Activated CD4-positive, alpha-beta T cell treated with anti-CD3 and anti-CD28 coated beads, Interleukin-2, amount 50 U/mL, for 24 hours (primary cell): Measurements from ENCODE around the gene SLC2A14.
"Not testable (repeated sequence)": the region's sequence is repeated elsewhere in the genome, so short reads cannot be mapped to it uniquely, and the experiment has no call there.

Experiments used
- DNase-seq, 2 donors: peaks; one replicate each; pipeline ENCODE4 v3.0.0-alpha.2; 2020; ENCODE audit warnings: low read depth in 1 of 2, low spot score in 1 of 2

Gene SLC2A14

DNA sequence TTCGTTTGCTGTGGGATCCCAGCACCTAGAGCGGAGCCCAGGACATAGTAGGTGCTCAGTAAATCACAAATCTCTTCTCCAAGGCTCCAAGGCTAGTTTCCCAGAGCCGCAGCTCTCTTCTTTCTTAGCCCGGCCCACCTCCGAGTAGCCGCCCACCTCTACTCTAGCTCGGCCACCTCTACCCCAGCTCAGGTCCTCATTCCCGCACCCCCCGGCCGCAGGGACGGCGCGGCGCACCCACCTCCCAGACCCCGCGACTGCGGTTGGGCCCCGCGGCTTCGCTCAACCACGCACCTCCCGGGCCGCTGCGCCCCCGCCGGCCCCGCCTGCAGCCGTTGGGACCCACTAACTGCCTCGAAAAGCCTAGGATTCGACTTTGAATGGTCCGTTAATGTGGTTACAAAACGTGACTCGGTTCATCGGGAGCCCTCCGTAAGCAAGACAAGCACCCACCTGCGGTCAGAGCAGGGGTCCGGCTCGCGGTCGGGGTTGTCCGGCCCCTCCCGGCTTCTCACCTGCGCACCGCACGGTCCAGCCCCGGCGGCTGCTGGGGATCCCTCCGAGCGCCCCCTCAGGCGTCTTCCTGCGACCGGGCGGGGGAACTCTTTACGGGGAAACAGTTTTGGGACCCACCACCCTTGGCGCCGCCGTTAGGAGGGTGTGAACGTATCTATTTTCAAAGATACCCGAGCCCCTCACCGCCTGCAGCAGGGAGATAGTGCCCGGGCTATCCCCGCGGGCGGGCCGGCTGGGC lies at the start of gene SLC2A14:
Gene SLC2A14, minus strand, starts transcription at position 350 of the 754 bp plus-strand sequence. CDS start 3,035 bp downstream, outside the sequence.
- DNase-seq = no peak

DNA sequence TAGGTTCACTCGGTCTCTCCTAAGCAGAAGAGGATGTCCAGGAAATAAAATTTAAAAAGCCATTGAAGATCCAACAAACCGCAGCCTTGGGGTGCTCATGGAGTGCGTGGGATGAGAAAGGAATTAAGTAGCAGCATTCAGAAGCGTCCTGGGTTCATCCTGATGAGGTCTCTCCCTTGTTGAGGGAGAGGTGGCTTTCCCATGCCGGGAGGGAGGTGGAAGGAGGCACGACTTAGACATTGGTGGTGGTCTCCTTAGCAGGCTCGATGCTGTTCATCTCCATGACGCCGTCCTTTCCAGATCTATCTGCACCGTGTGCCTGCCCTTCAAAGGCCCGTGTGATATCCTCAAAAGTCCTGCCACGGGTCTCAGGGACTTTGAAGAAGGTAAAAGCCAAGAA lies 48.5 kb upstream of the SLC2A14 start:
- not testable (repeated sequence) for DNase-seq

DNA sequence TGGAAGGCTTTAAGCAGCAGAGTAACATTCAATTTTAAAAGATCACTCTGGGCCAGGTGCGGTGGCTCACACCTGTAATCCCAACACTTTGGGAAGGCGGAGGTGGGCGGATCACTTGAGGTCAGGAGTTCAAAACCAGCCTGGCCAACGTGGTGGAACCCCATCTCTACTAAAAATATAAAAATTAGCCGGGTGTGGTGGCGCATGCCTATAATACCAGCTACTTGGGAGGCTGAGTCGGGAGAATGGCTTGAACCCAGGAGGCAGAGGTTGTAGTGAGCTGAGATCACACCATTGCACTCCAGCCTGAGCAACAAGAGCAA lies 45.5 kb upstream of the SLC2A14 start:
- not testable (repeated sequence) for DNase-seq

DNA sequence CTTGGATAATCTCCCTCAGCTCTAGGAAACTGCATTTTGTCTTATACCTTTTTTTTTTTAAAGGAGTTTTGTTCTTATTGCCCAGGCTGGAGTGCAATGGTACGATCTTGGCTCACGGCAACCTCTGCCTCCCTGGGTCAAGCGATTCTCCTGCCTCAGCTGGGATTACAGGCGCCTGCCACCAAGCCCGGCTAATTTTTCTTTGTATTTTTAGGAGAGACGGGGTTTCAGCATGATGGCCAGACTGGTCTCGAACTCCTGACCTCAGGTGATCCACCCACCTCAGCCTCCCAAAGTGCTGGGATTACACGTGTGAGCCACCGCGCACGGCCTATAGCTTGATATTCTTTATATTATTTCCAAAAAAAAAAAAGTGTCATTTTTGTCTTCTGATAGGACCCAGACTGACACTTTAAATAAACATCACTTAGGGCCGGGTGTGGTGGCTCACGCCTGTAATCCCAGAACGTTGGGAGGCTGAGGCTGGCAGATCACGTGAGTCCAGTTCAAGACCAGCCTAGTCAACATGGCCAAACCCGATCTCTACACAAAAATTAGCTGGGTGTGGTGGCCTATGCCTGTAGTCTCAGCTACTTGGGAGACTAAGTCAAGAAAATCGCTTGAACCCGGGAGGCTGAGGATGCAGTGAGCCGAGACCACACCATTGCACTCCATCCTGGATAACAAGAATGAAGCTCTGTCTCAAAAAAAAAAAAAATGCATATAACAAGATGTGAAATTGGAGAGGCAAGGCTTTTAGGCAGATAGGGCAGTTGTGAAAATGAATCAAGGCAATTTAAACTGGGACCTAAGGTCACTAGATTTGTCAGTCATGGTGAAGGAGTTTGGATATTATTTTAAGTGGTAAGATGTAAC lies 44.9 kb upstream of the SLC2A14 start:
- no peak for DNase-seq

DNA sequence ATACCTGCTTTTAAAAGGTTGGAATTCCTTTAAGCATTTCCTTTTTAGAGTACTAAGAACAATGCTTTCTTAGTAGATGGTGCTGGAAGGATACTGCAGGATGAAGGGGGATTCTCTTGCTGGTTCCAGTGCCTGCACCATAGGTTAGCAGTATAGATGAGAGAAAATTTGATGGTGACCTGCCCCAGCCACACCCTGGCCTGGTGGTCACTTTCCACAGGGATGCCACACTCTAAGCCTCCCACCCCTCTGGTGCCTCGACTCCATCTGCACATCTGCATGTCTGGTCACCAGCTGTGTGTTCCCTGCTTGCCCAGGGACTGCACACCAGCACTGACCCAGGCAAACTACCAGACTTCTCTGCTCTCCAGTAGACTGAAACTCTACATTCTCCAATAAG lies 44.2 kb upstream of the SLC2A14 start:
- no peak for DNase-seq

GRCh38 chr12:7915661-7916403 lies 43.1 kb upstream of the SLC2A14 start:
- no peak for DNase-seq

DNA sequence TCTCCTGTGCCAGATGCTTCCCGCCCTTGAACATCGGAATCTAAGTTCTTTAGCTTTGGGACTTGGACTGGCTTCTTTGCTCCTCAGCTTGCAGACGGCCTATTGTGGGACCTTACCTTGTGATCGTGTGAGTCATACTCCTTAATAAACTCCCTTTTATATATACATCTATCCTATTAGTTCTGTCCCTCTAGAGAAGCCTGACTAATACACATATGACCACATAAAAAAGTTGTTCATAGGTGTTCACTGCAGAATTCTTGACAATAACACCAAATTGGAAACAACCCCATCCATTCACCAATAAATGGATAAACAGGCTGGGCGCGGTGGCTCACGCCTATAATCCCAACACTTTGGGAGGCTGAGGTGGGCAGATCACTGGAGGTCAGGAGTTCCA lies 37.4 kb upstream of the SLC2A14 start:
- not testable (repeated sequence) for DNase-seq

DNA sequence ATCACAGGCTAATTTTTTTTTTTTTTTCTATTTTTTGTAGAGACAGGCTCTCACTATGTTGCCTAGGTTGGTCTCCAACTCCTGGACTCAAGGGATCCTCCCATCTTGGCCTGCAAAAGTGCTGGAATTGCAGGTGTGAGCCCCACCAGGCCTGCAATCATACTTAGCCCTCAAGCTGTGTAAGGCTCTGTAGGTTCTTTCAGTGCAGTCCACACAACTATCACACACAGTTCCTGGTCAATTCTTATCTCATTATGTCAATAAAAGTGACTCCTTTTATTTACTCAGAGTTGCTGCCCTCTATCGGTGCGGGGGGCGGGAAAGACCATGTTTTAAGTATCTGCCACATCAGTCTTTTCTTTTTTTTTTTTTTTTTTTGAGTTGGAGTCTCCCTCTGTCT lies 34.3 kb upstream of the SLC2A14 start:
- DNase-seq = no peak

GRCh38 chr12:7906303-7906702 lies 33.6 kb upstream of the SLC2A14 start:
- not testable (repeated sequence) for DNase-seq

DNA sequence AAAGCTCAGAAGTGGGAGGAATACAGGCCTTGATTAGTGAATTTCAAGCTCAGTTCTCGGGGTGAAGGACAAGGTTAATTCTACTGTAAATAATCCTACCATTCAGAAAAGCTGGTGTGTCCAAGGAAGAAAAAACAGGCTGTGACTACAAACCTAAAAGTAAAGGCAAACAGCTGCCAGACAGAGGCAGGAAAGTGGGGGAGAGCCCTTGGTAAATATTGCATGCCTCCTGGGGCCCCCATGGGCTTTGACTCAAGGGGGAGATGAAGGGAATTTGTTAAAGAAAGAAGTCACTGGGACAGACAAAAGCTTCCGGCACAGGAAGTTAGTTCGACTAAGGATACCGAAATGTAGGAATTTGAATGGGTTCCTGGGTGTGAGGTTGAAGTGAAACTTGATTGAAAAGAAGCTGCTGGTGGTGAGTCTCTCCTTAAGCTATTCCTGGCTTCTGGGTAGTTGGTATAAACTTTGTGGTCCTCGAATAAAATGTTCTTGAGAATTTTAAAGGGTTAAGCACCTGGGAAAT lies 32.9 kb upstream of the SLC2A14 start:
- not testable (repeated sequence) for DNase-seq

DNA sequence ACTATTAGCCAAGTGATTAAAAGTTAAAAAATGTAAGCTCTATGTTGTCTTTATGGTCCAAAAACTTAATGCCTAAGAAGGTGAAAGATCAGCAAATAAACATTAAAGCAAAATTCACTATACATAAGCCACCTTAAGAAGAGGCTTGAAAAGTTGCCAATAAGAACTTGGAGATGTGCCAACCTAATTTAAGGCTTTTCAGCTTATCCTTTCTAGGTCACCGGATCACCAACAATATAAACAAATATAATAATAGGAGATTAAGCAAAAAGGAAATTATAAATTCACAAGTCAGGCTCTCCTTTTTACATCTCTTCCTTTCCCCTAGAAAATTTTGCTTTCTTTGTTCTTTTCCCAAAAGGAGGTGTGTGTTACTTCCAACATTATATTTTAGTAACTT lies 32.4 kb upstream of the SLC2A14 start:
- no peak for DNase-seq

- DNase-seq = not testable (repeated sequence)
These were observed 29.7 kb upstream of the SLC2A14 start for GRCh38 chr12:7902416-7902815.

GRCh38 chr12:7899755-7900154 lies 27.0 kb upstream of the SLC2A14 start:
- DNase-seq = no peak

GRCh38 chr12:7896726-7897125 lies 24.0 kb upstream of the SLC2A14 start:
- not testable (repeated sequence) for DNase-seq

GRCh38 chr12:7892186-7892980 lies 19.7 kb upstream of the SLC2A14 start:
- DNase-seq = no peak

DNA sequence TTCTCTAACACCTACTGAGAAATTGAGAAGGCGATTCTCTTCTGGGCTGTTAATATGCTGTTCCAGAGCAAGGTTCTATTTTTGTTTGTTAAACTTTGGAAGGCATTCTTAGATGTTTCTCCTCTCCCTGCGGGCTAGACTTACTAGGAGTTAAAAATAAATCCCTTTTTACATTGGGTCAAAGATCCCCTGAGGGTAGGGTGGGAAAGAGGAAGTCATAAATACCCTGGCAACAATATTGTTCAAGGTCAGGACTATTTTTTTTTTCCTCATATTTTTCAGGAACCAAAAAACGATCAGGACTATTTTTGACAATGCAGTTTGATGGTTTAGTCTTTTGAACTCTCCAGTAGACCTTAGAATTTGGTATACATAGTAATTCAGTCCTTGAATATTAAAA lies 12.0 kb upstream of the SLC2A14 start:
- no peak for DNase-seq

- not testable (repeated sequence) for DNase-seq
These were observed 9.0 kb upstream of the SLC2A14 start for GRCh38 chr12:7881736-7882120.

DNA sequence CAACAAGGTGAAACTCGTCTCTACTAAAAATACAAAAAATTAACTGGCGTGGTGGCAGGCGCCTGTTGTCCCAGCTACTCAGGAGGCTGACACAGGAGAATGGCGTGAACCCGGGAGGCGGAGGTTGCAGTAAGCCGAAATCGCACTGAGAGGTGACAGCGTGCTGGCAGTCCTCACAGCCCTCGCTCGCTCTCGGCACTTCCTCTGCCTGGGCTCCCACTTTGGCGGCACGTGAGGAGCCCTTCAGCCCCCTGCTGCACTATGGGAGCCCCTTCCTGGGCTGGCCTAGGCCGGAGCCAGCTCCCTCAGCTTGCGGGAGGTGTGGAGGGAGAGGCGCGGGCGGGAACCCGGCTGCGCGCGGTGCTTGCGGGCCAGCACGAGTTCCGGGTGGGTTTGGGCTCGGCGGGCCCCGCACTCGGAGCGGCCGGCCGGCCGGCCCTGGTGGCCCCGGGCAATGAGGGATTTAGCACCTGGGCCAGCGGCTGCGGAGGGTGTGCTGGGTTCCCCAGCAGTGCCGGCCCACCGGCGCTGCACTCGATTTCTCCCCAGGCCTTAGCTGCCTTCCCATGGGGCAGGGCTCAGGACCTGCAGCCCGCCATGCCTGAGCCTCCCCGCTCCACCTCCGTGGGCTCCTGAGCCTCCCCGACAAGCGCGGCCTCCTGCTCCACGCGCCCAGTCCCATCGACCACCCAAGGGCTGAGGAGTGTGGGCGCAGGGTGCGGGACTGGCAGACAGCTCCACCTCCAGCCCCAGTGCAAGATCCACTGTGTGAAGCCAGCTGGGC lies 8.4 kb upstream of the SLC2A14 start:
- DNase-seq = not testable (repeated sequence)

GRCh38 chr12:7879246-7879645 lies 6.5 kb upstream of the SLC2A14 start:
- DNase-seq = no peak

DNA sequence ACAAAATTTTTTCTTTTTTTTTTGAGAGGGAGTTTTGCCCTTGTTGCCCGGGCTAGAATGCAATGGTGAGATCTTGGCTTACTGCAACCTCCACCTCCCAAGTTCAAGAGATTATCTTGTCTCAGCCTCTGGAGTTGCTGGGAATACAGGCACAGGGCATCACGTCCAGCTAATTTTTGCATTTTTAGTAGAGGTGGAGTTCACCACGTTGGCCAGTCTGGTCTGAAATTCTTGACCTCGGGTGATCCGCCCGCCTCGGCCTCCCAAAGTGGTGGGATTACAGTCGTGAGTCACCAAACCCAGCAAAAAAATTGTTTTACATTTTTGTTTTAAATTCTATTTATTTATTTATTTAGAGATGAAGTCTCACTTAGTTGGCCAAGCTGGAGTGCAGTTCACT lies 4.7 kb upstream of the SLC2A14 start:
- no peak for DNase-seq
